EH (cell line): ENCODE results near the gene ZNF407.
"Not testable (repeated sequence)": the region's sequence is repeated elsewhere in the genome, so short reads cannot be mapped to it uniquely, and the experiment has no call there.

Source experiments
- DNase-seq: peaks from one replicate; pipeline ENCODE4 v3.0.0-alpha.2; 2015; ENCODE audit warnings: low read depth

The ZNF407 gene

DNA sequence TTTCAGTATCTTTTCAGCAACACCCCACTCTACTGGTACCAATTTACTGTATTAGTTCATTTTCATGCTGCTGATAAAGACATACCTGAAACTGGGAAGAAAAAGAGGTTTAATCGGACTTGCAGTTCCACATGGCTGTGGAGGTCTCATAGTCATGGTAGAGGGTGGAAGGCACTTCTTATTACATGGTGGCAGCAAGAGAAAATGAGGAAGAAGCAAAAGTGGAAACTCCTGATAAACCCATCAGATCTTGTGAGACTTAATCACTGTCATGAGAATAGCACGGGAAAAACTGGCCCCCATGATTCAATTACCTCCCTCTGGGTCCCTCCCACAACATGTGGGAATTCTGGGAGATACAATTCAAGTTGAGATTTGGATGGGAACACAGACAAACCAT lies 374.1 kb downstream of the ZNF407 start:
- DNase-seq = not testable (repeated sequence)

DNA sequence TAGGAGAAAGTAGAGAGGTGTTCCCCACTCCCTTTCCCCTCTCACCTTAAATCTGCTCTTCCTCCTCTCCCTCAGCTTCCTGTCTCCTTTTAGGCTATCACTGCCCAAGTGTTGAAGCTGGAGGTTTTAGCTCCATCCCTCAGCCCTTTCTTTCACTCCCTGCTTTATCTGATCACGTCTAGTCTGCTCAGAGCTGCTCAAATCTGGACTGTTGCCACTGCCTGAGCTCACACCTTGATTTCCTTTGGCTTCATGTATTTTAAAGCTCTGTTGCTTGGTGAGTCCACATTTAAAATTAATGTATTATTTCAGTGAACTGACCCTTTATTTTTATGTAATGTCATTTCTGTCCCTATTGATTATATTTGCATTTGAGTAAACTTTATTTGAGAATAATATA lies 374.7 kb downstream of the ZNF407 start:
- no peak for DNase-seq

DNA sequence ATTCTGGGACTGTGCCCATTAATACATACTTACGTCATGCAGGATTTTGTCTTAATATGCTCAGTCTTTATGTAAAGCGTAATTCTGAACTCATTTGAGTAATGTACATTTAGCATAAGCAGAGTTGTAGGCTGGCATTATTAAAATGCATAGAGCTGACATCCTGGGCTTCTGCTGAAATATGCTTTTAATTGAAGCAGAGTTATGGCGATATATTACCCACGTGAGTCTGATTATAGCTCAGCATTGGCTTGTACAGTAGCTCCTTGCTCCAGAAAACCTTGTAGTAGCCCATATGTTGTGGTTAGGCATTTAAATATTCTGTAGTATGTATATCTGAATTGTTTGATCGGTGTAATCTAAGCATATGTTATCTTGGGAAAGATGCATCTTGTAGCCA lies 377.3 kb downstream of the ZNF407 start:
- no peak for DNase-seq

DNA sequence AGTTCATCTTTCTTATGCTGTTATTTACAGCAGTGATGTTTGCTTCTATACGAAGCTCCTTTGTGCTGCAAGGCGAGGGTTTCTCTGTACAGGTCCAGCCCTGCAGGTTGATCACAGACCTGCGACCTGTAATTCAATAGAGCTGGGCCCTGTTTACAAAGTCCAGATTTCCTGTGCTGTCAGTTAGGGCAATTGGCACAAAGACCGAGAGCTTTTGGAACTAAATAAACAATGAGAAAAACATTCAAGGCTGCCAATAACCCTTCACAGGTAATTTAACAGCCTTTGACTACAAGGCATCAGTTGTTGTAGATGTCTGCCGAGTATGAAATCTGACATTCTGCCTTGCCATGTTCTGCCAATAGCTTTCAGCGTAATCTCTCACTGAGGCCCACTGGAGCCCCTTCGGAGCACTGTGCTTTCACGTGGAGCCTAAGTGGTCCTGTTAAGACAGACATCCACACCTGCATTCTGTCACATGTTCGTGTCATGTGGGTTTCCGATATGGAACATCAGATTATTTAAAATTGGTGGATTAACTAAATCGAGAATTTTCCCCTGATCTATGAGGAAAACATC lies 378.8 kb downstream of the ZNF407 start:
- no peak for DNase-seq

DNA sequence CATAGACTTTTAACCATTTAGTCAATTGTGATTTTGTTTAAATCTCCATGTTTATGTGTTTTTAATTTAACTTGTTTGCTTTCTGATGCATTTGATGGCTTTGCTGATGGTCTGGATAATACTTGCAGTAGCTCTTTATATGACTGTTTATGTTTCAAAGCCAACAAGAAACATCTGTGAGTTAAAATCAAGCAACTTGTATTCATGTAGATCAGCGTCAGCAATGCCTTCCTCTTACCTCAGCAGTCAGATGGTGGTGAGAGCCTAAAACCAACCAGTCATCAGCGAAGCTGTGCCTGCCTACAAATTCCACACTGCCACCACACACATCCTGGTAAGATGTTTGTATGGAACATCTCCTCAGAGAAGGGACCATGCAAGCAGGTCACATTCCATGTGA lies 379.4 kb downstream of the ZNF407 start:
- DNase-seq = no peak

DNA sequence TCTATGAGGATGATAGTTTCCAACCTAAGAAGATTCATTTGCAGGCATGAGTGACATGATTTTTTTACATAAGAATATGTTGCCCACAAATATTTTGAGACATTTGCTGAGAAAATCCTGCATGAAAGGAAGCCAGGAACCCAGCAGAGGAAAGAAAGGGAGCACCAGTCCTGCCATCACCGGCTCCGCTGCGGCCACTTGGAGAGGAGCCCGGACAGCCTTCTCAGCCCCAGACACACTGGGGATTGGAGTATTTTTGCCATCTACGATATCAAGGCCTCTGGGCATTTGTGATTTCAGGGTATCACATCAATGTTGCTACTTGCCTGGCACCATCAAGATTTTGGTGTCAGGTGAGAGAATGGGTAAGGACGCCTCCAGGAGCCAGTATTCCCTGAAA lies 383.0 kb downstream of the ZNF407 start:
- DNase-seq = no peak

DNA sequence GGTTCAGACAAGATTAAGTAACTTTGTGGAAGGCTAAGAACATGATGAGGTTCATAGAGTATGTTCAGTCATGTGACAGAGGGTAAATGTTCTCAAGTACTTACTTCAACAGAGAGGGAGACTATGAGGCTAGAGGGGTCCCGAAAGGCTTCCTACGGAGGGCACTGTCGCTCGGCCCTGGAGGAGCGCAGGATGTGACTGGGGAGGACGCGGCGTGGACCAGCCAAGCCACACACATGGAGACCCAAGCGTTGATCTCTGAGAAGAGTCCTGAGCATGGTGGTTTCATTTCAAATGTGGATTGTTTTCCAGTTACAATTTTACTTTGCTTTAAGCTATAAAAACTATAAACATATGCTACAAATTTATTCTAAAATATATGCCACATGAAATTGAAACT lies 383.8 kb downstream of the ZNF407 start:
- DNase-seq = no peak

DNA sequence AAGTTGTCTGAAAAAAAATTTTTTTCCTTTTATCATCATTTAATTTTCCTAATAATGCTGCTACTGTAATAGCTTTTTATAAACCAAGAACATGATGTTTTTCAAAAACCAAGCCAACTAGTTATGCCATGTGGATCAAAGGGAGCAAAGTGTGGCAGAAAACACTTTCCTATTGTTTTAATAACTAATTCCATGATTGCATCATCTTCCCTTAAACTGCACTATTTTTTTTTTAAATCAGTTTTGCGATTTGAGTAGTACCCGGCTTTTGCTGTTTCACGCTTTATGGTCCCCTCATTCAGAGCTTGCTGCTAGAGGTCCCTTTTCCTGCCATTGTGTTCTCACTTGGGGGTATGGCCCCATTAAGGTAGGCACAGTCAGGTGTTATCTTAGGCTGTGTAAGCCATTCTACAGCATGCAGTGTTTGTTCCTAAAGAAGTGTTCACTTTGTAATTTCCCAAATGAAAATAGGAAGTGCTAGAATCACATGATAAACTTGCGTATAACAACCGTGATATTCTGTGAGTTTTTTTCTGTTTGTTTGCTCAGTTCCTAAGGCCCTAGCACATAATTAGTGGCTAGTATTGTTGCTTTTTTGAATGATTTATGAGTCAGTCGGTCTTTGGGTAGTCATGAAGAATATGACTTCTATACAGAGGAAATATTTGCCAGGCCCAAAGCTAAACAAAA lies 385.4 kb downstream of the ZNF407 start:
- DNase-seq = no peak

DNA sequence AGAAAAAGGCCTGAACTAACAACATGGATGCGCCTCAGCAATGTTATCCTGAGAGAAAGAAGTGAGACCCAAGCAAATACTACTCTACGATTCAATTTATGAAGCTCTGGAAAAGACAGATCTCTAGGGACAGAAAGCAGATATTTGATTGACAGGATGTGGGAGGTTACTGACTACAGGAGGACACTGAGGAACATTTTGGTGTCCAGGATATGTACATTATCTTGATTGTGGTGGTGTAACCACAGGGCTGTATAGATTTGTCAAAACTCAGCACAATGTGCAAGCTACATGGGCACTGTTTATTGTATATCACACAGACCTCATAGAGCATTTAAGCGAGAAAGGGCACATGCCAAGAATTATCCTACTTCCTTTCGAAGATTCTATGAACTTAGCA lies 391.5 kb downstream of the ZNF407 start:
- no peak for DNase-seq

DNA sequence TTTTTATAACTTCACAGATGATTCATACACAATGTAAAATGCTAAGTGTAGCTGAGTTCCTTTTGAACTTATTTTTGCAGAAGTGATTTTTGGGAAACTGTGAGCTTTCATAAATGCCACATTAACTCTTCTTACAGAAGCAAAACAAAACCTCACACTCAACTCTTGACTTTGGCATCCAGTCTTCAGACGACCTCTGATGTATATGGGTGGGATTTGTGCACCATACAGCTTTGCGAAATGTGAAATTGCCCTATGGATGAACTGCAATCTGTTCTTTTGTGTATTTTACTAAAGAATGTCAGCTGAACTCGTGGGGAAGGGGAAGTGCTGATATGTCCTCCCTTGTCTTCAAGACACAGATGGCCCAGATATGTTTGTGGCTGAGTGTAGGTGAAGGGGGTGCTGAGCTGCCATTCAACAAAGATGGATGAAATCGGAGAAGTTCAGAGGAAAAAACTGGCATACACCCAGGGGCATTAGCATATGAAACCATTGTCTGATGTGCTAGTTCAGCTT lies 393.0 kb downstream of the ZNF407 start:
- no peak for DNase-seq

DNA sequence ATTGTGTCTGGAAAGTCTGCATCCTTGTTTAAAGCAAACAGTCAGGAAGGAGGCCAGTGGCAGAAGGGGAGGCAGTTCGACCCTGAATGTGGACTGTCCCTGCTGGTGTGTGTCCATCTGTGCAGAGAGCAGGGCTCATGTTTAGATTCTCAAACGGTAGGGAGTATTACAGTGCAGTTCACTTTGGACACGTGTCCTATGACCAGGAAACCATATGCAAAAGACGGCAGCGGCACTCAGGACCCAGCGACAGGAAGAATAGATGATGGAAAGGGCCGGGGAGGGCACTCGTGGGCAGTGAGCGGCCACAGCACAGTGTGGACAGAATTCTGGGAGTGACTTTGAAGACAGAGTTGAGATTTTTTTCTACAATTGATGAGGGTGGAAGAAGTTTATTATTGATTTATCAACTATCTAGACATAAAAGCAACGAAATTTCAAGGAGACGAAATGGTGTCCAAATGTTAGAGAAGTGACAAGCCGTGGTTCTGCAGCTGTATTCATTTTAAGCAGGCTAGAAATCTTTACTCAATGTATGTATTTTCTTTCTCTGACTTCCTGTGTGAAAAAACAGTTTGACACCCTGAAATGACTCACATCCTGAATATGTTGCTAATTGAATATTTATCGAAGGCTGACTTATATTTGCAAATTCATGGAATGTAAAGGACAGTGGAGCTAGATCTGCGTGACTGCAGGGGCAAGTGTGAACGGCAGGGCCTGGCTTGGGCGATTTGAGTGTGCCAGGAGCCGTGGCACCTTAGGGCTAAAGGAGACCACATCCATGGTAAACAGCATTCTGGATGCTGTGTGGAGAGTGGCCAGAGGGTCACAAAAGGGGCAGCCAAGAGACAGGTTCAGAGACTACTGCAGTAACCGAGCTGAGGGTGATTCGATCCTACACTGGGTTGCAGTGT lies 397.1 kb downstream of the ZNF407 start:
- DNase-seq = peak; percentile 53

DNA sequence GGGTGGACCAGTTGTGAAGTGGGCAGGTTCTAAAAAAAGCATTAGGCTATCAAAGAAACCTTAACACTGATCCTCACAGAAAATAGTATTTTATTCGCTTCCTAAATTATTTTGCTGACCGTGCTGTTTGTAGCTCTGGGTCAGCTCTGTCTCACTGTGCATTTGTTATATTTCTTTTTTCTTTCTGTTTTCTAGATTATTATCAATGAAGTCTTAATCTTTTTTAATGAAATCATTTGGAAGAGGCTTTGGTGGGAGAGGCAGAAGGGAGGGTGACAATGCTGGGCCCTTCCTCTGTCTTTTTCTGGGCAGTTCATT lies 397.7 kb downstream of the ZNF407 start:
- no peak for DNase-seq

DNA sequence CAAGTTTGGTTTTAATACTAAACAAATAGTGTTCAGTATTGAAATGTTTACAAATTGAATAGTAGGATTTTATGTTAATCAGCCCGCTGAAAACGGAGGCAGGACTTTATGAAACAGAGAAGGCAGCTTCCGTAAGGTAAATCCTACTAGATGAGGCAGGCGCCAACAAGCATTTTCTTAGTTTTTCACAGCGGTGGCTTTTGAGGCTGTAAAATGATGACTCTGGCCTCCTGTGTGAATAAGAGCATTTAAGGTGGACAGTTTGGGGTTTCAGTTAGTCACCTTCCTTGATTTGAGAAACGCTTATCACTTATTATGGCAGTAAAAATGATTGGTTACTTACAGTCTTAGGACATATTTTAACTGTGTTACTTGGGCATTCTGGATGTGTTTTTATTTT lies 398.4 kb downstream of the ZNF407 start:
- DNase-seq = no peak

DNA sequence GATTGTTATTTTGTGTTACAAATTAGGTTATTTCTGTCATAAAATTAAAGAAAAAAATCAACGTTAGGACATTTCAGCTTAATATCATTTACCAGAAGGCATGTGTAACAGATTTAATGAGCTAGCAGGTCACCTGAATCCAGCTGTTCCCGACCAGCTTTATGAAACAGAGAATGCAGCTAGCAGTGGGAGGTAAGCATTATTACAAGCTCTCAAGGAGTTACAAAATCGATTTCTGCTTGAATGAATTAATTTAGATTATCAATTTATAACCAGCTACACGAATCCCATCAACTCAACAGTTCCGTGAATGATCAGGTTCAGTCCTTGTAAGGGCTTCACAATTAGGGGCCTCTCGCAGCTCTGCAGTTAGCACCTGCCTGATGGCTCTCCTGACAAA lies 399.3 kb downstream of the ZNF407 start:
- DNase-seq = no peak

DNA sequence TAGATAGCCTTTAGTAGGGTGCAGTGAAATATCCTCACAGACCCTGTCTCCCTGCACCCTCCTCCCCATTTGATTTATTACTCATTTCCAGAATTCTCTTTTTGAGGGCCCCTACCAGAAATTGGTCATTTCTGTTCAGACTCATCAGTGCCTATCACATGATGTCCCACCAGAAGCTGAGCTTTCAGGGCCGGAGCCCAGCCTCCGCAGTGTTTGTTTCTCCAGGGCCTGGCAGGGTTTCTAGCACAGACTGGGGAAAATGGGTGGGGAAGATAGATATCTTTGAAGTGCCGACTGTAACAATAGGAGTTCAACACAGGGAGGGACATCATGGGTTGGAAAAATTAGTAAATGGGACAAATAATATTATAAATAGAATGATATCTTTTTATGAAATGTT lies 403.2 kb downstream of the ZNF407 start:
- DNase-seq = no peak

DNA sequence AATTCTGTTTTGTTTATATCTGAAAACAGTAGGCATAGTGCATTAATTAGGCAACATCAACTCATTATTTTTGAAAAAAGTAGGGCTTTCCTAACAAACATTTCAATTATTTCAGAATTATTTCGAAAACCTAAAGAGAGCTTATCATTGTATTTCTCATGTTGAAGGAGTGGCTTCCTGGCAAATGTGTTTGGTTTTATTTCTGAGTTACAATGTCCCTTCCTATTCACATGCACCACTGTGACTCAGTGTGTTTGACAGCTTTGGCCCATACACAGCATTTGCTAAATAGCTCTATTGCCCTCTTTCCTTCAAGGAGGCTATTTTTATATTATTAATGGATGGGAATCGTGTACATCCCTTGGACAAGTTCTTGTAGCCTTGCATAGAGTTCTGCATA lies 405.4 kb downstream of the ZNF407 start:
- peak; percentile 30 for DNase-seq

DNA sequence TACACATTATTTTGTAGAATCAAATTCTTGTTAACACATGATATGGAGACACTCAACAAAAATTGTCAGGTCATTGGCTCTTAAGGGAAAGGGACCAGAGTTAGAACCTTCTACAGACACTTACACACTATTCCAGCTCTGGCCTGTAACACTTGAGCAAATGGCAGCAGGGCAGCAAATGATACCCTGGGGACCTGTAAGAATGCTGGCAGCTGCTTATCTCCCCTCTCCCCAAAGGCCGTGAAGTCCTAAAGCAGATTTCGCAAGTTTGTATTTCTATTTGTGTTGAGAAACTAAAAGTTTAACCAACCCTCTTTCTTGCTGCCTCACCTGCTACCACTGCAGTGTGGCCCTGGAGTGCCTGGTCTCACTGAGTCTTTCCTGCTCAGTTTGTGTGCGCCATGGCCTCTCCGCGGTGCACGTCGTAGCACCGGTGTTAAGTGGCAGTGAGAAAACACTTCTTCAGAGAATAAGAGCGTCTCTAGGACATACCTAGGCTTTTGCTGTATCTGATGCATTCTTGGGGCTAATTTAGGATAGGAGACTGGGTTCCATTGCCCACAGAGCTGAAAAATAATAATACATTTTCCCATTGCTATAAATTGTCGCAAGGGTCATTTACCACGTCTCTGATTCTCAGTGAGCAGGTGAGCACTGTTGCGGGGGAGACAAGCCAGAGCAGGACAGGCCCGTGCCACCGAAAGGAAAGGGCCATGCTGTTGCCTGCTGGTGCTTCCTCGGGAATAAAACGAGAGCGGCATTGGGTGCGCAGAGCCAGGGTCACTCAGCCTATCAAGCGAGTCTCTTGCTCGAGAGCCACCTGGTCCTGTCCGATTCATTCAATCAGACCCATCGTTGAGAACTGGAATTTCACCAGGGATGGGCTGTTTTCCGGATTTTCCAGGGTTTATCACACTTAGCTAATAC lies 406.4 kb downstream of the ZNF407 start:
- DNase-seq = no peak

DNA sequence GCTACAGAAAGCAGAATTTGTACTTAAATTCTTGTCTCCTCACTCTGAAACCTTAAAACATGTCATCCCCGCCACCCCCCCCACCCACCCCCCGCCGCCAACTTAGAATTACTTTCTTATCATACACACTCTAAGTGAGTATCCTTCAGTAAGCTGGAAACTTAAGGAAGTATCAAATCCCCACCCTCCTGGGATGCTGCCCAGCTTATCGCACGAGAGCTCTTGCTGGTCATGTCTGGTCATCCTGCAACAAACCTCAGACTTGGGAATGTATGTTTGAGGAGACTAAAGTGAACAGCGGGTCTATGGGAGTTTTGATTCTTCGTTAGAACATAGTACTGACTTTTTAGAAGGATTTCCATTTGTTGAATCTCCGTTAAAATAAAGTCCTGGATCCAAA lies 408.0 kb downstream of the ZNF407 start:
- no peak for DNase-seq

DNA sequence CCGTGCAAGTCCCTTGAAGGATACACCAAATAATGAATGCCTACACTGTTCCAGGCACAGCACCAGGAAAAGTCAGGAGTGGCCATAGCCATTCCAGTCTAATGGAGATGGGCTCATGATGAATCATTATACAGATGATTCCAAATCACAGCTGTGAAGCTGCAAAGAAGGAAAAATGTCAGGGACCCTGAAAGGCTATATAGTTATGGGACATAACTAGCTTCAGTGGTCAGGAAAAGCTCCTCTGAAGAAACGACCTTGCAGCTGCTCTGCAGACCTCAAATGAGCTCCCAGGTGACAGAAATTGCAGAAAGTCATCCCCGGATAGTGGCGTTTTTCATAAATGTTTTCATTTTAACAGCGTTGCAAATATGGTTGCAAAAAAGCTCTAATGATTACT lies 410.5 kb downstream of the ZNF407 start:
- no peak for DNase-seq

DNA sequence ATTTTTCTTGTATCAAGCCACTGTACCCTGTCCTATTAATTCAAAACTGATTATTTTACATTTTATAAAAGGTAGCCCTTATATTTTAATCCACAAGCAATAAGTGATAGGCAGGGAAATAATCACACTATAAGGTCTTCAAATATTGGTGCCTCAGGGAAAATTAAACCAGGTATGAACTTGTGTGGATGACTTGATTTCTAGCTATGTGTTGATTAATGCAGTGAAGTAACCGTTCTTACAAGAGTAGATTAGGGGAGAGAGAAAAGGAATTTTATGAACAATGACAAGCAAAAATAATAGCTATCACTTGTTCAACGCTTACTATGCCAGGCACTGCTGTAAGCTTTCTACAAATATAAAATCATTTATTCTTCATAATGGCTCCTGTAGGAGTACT lies 411.6 kb downstream of the ZNF407 start:
- DNase-seq = no peak

DNA sequence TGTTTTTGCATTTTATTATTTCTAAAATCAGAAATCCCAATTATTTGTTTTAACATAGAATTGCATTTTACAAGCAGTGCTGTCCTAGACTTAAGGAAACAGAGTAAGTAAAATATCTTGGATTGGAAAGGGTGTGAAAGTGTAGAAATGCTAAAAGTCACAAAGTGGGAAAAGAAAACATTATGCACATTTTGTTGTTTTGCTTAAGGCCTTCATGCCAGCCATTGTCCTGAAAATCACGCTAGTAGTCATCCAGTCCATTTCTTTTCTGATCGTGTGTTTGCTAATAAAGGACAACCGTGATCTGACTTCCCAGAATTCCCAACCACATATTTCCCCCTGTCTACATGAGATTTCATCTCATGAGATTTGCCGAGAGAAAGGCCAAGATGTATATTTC lies 412.2 kb downstream of the ZNF407 start:
- no peak for DNase-seq

DNA sequence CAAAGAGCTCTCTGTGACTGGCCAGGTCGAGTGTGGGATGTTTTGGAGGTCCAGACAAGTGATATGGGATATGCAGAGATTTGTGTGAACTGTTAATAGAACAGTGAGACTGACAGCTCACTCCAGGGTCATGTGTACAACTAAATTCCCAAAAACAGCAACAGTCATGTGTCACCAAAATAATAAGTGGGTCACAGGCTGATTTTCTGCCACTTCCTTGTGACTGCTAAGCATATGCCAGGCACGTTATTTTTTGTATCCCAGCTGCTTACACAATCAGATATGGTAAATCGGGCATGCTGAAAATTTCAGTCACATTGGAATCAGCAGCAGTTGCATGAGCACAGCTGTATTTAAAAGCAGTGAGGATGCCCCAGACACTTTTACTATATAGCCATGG lies 412.6 kb downstream of the ZNF407 start:
- DNase-seq = no peak
